Left ventricle myocardium inferior (tissue), 1 donor: ENCODE data around the gene PAX6. TPM values are rescaled to one million over a fixed set of nuclear protein-coding genes. Genes with fewer than 3 reads are reported as not detected.

ENCODE experiments used
- DNase-seq: peaks from one replicate; pipeline ENCODE4 v3.0.0-alpha.2; 2020
- H3K27ac ChIP-seq: fragments of 200-600 bp; replicated peaks from 2 replicates; pipeline ENCODE4 v1.8.0; 2021
- H3K27me3 ChIP-seq: fragments of 200-600 bp; 2 replicates; pipeline ENCODE4 v1.8.0; 2021; ENCODE audit warnings: low read depth
- H3K36me3 ChIP-seq: fragments of 200-600 bp; 2 replicates; pipeline ENCODE4 v1.8.0; 2021
- H3K4me1 ChIP-seq: fragments of 200-600 bp; 2 replicates; pipeline ENCODE4 v1.8.0; 2021
- H3K4me3 ChIP-seq: fragments of 200-600 bp; 2 replicates; pipeline ENCODE4 v1.8.0; 2021; ENCODE audit warnings: mild to moderate bottlenecking, moderate library complexity
- H3K9me3 ChIP-seq: fragments of 200-600 bp; replicated peaks from 2 replicates; pipeline ENCODE4 v1.8.0; 2021
- intact Hi-C: fragments of 100-400 bp; cut with micrococcal nuclease; formaldehyde crosslinking; loops from one replicate; pipeline ENCODE4 v1.11.0; 2022
- total RNA-seq: library from RNA; stranded (reverse); fragmentation: NEBNext Ultra II Directional; extraction: Animal tissue kit (Norgen Biotek cat#: 25700); gene quantifications from one replicate; pipeline ENCODE4 v1.2.1, GENCODE V29; 2021
- TF ChIP-seq, protein P1 (sequence below): fragments of 200-600 bp; IDR thresholded peaks from 2 replicates; pipeline ENCODE4 v1.8.0; 2021; ENCODE audit warnings: antibody characterized with exemption, mild to moderate bottlenecking, borderline replicate concordance
- donor health status: DM: no; HTN: yes; CAD: no; lungs with severe emphysema.

The PAX6 gene
- total RNA-seq, 1 donor from 2014 or later = not detected

DNA sequence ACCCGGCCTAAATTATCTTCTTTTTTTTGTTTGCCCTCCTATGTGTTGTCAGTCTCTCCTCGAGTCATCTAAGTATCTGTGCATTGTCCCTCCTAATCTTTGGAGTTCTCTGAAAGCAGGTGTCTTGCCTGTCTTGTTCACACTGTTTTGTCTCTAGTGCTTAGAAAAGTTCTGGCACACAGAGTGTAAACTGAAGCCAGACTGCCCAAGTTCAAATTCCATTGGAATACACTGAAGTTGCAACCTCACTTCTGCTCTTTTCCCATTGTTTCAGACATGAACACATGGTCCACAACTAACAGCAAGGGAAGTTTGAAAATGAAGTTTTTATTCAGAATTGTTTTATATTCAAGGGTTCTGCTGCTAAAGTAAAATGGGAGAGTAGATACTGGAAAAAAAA is 38.7 kb downstream of the PAX6 start:
- intact Hi-C loops = no loop called here
- H3K27ac ChIP-seq = no peak overlapping the region

DNA sequence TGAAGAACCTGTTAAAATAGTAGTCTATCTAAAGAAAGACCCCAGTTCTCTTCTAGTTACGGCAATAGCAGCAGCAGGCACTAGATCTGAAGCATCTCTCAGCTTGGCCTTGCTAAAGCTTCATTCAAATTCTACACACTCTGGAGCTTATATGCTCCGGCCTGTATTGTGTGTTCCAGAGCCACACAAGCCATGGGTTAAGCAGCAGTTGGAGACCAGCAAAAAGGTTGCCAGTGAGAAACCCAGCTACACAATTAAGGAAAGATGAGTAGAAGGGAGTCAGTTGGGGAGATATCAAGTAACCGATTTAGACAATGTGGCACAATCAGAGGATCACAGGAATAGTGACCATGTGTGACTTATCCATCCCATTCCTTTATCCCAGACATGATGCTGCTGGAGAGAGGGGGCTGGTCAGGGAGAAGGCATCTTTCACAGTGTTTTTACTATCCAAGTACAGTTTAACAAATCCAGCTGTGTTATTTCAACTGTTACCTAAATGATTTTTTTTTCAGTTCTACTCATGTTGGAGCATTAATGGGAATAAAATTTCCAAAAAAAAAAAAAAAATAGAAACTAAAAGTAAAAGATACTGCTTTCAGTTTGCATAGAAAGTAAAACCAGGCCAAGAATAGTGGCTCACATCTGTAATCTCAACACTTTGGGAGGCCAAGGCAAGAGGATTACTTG is 41.0 kb downstream of the PAX6 start:
- Histone ChIP-seq H3K4me3 (no peak overlapping the region), H3K36me3 (peaks cover 4% of the 10 kb centered on the region), H3K4me1 (no peaks in the 10 kb centered on the region), H3K9me3 (no peaks in the 10 kb centered on the region), H3K27ac (no peak overlapping the region), H3K27me3 (no peaks in the 10 kb centered on the region)
- TF ChIP-seq, protein P1, sequence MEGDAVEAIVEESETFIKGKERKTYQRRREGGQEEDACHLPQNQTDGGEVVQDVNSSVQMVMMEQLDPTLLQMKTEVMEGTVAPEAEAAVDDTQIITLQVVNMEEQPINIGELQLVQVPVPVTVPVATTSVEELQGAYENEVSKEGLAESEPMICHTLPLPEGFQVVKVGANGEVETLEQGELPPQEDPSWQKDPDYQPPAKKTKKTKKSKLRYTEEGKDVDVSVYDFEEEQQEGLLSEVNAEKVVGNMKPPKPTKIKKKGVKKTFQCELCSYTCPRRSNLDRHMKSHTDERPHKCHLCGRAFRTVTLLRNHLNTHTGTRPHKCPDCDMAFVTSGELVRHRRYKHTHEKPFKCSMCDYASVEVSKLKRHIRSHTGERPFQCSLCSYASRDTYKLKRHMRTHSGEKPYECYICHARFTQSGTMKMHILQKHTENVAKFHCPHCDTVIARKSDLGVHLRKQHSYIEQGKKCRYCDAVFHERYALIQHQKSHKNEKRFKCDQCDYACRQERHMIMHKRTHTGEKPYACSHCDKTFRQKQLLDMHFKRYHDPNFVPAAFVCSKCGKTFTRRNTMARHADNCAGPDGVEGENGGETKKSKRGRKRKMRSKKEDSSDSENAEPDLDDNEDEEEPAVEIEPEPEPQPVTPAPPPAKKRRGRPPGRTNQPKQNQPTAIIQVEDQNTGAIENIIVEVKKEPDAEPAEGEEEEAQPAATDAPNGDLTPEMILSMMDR = no peak
- intact Hi-C loops = no loop called here
- DNase-seq = no peak

More for the DNA sequence above, 38.7 kb downstream of the PAX6 start:
- TF ChIP-seq, protein P1 = no peak
- H3K27me3 ChIP-seq = no peaks in the 10 kb centered on the region
- H3K4me3 ChIP-seq = no peak overlapping the region
- DNase-seq = no peak
- peaks cover 8% of the 10 kb centered on the region for H3K36me3 ChIP-seq
- no peaks in the 10 kb centered on the region for H3K4me1 ChIP-seq
- H3K9me3 ChIP-seq = peaks cover 10% of the 10 kb centered on the region

DNA sequence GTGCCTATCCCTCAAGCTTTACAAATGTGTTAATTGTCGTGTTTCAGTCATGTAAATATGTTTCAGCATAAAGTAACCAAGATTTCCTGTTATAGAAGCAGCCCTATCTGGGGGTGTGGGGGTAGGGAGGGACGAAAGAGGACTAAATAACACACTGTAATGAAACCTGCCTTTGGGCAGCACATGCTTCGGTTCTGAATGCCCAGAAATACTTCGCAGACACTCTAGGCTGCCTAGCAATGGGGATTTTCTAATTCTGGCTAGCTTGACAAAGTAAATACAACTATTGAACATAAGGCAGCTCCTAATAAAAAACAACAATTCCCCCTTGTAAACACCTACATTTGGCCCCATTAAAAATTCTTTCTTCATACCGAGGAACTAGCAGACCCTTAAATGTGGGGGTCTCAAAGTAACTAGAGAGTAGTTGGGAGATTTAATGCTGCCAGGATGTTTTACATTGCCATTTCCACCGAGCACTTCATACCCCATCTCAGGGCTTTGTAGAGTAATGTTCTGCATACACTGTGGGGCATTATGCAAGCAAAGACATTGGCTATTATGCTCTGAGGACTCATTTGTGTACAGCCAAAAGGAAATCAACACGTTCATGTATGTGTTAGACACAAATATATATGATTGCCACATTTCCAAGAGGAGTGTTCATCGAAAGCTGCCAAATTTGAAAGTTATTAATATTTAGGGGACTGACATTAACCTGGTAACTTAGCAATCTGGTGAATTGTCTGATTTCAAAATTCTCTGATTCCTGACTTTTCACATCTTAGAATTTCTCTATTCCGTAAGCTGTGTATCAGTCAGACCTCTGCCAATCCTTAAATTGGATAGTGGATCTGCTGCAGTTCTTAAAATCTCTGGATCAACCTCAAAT is 42.1 kb downstream of the PAX6 start:
- H3K4me1 ChIP-seq = no peaks in the 10 kb centered on the region

DNA sequence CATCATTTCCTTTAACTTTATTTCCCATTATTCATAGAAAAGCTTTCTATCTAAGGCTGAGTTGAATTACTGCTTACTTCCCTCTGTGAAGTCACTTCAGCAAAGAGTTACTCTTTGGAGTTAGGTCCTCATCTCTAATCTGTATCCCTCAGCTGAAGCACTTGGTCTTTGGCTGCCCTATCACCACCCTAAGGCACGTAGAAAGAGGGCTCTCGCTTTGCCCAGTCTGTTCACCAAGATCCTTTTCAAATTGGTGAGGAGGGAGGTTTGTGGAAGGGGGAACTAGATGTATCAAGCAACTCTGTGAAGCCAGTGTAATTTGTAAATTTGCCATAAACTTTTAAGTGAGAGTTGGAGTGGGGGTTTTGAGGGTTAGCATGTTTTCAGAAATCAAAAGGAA is 43.4 kb downstream of the PAX6 start:
- intact Hi-C loops = no loop called here
- Histone ChIP-seq H3K4me1 (no peaks in the 10 kb centered on the region), H3K27me3 (peaks cover 7% of the 10 kb centered on the region), H3K9me3 (no peaks in the 10 kb centered on the region), H3K36me3 (peaks cover 5% of the 10 kb centered on the region), H3K27ac (no peak overlapping the region), H3K4me3 (no peak overlapping the region)
- no peak for DNase-seq
- TF ChIP-seq, protein P1 = no peak

More for the DNA sequence above, 42.1 kb downstream of the PAX6 start:
- intact Hi-C loops = no loop called here
- TF ChIP-seq, protein P1 = no peak
- Histone ChIP-seq H3K36me3 (peaks cover 8% of the 10 kb centered on the region), H3K4me3 (no peak overlapping the region), H3K27me3 (peaks cover 5% of the 10 kb centered on the region), H3K9me3 (no peaks in the 10 kb centered on the region), H3K27ac (no peak overlapping the region)
- no peak for DNase-seq

DNA sequence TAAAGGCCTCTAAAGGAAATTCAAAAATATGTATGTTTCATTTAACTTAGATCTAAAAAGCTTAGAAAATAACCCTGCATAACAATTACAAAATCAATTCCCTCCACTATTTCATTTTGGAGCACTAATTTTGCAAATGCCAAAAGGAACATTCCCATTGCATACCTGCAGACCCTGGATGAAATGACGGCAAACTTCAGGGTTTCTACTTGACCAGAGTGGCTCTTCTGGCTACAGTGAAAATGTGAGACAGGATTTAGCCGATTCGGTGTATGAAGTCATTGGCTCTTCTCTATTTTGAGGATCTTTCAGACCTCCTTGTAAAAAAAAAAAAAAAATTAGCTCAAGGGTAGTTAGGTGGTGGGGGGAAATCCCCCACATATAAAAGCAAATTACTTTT is 44.1 kb downstream of the PAX6 start:
- Histone ChIP-seq H3K4me3 (no peak overlapping the region), H3K4me1 (no peaks in the 10 kb centered on the region), H3K36me3 (peaks cover 5% of the 10 kb centered on the region), H3K27me3 (peaks cover 7% of the 10 kb centered on the region), H3K9me3 (no peaks in the 10 kb centered on the region), H3K27ac (no peak overlapping the region)
- intact Hi-C loops = no loop called here
- DNase-seq = no peak
- TF ChIP-seq, protein P1 = no peak
